ENCODE results near the gene NUDCD2.

The NUDCD2 gene

DNA sequence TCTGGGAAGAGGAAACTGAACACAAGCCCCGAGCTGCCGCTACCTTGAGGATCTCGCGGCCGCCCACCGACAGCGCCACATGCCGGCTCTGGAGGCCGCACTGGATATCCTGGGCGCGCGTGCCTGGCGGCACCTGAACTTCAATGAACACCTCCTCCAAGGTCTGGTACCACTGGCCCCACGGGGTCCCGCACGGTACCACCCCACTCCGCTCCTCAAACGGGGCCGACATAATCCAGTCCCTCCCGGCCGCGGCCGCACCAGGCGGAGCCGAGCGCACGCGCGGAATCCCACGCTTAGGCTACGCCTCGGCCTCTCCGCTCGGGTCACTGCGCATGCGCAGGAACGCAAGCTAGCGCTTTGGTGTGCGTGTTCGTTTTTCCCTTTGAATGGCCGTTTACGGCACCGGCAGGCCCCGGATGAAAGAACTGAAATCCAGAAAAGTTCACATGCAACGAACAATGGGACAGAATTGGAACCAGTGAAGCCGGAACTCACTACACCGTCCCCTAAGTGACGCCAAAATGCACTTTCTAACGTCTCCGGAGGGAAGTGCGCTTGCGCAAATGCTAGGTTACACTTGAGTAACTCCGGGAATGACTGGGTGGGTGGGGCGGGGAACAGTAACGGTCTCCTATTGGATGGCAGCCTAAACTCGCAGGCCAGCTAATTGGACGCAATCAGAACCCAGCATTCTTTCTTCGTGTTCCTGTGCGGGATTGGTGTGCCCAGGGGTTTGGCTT, at the start of gene NUDCD2:
TSS of gene NUDCD2 (minus strand) at position 284 of the 743 bp plus-strand sequence. CDS start at position 232, 52 bp downstream.
- peak; percentile 97 for DNase-seq

GRCh38 chr5:163509291-163509951, 49.5 kb upstream of the NUDCD2 start:
- DNase-seq, result no peak

DNA sequence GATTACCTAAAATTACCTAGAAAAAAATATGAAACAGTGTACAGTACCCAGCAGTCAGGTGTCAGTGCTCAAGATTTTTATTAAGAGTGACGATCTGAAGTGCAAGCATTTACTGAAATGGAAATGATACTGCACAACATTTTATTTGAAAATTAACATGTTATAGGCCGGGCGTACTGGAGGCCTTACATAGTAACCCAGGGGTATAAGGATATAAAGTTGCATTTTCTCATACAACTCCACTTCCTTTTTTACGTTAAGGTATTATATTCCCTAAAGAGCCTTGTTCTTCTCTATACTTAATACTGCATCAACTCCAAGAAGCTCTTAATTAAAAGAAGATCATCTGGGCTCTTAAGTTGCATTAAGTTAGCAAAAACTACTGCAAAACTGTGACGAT, 48.9 kb upstream of the NUDCD2 start:
- DNase-seq, result no peak

DNA sequence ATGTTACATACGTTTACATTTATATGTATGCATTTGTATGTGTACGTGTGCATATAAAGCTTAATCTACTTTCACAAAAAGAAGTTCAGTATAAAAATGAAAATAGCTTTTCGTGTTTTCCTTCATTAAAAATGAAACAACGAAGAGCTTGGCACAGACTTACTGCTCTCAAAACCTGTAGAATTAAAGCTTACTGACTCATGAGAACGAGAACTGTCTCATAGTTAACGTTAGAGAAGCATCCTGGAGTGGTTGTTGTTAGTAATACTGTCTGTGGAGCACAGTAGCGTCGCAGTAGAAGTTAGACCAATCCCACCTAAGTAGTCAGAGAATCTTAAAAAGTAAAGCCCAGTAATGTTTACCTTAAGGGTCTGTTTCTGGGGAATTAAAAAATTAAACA, 46.8 kb upstream of the NUDCD2 start:
- no peak for DNase-seq

GRCh38 chr5:163506095-163506457, 46.2 kb upstream of the NUDCD2 start:
- no peak for DNase-seq

DNA sequence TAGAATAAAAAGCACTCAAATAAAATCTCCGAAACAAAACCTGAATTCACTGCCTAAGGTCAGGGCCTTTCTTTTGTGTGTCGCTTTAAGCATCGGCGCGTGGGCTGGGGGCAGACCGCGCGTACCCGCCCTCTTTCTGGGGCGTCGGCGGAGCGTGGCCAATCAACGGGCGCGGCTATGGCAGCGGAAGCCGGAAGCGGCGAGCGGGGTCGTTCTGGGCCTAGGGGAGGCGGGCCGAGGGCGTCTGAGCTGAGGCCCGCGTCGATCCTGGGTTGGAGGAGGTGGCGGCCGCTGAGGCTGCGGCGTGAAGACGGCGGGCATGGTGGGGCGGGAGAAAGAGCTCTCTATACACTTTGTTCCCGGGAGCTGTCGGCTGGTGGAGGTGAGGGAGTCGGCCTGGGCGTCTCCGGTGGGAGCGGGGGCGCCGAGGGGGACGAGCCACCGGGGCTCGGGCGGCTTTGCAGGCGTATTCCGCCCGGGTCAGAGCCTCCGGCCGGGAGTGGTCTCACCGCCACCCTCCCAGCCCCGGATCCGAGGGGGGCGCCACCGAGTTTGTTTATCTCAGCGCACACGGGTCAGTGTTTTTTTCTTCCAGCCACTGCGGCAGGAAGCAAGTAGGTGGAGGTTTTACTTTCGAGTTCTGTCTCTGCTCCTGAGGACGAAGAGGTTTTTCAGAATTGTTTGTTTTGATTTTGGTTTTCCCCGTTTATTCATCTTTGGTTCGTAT, 45.6 kb upstream of the NUDCD2 start, which contains the start of gene MAT2B:
TSS of gene MAT2B (plus strand) at position 252 of the 727 bp plus-strand sequence. CDS start at position 320, 68 bp downstream.
- peak; percentile 75 for DNase-seq

GRCh38 chr5:163505049-163505367, 45.1 kb upstream of the NUDCD2 start:
- no peak for DNase-seq

- no peak for DNase-seq
These were observed 44.4 kb upstream of the NUDCD2 start for GRCh38 chr5:163504079-163504931.

DNA sequence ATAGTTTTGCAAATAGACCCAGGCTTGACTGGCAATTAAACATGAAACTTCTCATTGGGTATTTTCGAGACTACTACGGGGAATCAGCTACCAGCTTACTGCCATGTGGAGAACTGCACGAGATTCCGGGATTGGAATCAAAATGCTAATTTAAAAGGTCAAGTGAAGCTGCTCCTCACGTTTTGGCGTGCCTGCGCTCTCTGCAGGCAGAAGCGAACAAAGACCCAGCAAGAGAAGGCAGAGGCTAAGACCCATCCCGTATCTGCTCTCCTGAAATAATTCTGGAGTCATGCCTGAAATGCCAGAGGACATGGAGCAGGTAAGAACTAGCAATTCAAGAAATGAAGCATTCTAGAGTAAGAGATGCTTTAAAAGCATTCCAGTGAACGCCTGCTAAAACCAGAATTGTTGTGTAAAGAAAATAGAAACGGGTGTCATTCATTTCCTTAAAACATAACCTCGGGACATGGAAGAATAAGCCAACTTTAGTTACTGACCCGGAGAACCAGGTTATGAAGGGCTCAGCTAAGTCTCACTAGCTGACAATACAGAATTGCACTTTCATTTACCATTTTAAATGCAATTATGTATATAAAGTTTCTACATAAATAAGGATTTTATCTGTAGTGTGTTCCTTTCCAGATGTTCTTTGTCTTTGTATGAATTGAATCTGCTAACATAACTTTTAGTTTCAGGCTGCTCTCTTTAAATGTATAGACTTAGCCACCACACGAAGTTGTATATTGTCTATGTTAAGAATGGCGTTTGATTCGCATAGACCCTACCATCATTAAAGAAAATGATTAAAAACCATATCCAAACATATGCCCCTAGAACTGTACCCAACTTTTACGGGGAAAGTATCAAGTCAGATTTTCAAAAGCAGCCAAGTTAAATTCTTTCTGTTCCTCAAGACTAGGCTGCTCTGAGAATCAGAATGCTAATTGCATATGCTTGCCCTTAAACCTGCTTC, 43.5 kb upstream of the NUDCD2 start:
- peak; percentile 36 for DNase-seq

DNA sequence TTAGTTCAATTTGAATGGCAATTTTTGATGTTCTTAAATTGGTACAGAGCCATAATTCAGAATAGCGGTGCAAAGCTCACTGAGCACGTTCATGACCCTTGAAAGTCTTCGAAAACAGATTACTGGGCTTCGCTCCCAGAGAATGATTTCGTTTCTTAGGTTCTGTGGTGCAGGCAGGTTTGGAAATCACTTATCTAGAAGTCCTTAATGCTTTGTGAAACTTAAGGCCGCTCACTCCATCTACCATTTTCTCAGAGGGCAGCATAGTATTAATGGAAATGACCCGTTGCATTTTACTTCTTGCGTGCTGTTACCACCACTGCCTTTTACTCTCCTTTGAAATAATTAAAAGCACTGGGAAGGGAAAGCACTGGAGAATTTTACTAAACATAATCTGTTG, 42.6 kb upstream of the NUDCD2 start:
- DNase-seq, result no peak

DNA sequence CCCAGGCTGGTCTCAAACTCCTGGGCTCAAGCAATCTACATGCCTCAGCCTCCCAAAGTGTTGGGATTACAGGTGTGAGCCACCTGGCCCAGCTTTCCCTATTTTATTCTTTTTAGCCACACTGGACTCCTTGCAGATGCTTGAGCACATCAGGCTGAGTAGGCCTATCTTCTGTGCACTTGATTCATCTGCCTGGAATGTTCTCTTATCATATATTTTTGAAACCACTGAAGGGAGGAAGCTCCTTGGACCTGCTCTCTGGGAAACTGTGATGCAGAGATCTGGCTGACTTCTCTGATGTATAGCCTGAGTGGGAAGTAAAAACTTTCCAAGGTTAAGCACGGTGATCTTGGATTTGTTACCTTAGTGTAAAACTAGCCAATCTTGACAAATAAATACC, 39.0 kb upstream of the NUDCD2 start:
- DNase-seq, result no peak

DNA sequence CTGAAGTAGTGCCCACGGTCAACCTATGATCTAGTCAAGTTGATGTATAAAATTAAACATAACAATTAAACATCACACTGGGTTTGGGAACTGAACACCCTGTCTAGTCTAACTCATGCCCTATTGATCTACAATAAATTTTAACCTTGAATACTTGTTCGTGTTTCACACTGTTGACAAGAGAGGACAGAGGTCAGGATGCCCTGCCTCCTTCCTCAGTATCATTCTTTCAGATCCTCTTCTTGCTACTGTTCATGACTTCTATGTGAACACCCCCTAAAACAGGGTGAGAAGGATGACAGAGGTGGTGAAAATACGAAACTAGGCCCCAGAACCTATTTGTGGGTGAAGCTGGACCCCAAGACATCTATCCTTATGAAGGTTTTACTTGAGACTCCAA, 37.4 kb upstream of the NUDCD2 start:
- DNase-seq, result no peak

- no peak for DNase-seq
These were observed 36.4 kb upstream of the NUDCD2 start for GRCh38 chr5:163496286-163496685.

- DNase-seq, result no peak
These were observed 29.8 kb upstream of the NUDCD2 start for GRCh38 chr5:163489745-163490075.

DNA sequence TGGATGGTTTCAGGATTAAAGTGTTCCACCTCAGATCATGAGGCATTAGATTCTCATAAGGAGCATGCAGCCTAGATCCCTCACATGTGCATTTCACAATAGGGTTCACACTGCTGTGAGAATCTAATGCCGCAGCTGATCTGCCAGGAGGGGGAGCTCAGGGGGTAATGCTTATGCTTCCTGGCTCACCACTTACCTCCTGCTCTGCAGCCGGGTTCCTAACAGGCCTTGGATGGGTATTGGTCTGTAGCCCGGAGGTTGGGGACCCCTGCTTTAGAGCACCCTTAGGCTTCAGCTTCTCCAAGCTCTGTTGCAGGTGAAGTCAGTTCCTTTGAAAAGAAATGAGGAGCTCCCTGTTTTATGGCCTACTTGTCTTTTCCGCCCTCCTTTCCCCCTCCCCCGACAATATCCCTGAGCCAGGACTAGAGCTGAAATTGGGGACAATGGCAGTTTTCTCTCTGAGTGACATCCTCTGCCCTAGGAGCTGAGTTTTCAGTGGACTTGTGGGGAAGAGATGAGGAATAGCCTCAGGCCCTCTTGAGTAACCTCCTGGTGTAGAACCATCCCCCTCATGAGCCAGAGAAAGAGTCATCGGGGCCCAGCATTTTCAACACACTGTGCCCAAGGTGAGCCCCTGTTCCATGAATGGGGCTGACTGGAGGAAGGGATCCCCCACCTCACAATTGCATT, 29.3 kb upstream of the NUDCD2 start:
- no peak for DNase-seq

GRCh38 chr5:163478982-163479271, 19.0 kb upstream of the NUDCD2 start:
- no peak for DNase-seq

- no peak for DNase-seq
These were observed 18.5 kb upstream of the NUDCD2 start for GRCh38 chr5:163478126-163478981.

DNA sequence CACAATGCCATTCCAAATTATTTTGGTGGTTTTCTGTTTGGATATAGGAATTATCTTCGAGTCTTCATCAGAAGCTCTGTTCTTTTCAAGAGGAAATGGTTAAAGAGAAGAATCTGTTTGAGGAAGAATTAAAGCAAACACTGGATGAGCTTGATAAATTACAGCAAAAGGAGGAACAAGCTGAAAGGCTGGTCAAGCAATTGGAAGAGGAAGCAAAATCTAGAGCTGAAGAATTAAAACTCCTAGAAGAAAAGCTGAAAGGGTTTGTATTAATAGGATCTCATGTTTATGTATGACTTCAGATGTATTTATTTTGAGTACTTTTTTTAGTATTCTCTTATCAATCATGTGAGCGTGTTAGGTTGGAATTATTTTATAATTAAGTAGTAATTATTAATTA, 15.5 kb upstream of the NUDCD2 start:
- no peak for DNase-seq

- DNase-seq, result no peak
These were observed 13.8 kb upstream of the NUDCD2 start for GRCh38 chr5:163473635-163474243.

- DNase-seq, result no peak
These were observed 7.8 kb upstream of the NUDCD2 start for GRCh38 chr5:163467682-163468081.

Measured in SIG-M5 (cell line).